ENCODE data around the gene LYL1. TPM values are rescaled to one million over a fixed set of nuclear protein-coding genes. Genes with fewer than 3 reads are reported as not detected.

The LYL1 gene
- total RNA-seq, 3 donors from 2014 or later, result 1.7 to 7.6 (median 4.7) TPM

DNA sequence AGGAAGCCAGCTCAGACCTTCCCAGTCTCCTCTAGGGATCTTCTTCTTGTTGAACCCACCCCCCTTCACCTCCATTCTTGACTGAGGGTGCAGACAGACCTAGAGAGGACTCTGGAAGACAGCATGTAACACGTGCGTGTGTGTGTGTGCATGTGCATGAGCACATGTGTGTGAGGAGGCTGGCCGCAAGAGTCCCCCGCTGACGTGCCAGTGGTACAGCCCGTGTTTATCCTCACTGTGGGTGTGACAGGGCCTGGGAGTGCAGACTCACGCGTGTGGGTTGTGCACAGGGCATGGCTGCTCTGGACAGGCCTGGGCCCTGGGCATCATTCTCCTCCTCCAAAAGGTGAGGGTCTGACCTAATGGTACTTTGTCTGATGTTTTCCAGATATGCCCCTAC is 26.3 kb downstream of the LYL1 start:
- DNase-seq (no peak), ATAC-seq (no peak)
- Histone ChIP-seq H3K9me3 (no peaks in the 10 kb centered on the region), H3K4me3 (no peak overlapping the region), H3K4me1 (ENCODE audit: low read depth) (peaks cover 34% of the 10 kb centered on the region), H3K36me3 (ENCODE audit: low read depth) (no peaks in the 10 kb centered on the region)
- TF ChIP-seq, protein P1, sequence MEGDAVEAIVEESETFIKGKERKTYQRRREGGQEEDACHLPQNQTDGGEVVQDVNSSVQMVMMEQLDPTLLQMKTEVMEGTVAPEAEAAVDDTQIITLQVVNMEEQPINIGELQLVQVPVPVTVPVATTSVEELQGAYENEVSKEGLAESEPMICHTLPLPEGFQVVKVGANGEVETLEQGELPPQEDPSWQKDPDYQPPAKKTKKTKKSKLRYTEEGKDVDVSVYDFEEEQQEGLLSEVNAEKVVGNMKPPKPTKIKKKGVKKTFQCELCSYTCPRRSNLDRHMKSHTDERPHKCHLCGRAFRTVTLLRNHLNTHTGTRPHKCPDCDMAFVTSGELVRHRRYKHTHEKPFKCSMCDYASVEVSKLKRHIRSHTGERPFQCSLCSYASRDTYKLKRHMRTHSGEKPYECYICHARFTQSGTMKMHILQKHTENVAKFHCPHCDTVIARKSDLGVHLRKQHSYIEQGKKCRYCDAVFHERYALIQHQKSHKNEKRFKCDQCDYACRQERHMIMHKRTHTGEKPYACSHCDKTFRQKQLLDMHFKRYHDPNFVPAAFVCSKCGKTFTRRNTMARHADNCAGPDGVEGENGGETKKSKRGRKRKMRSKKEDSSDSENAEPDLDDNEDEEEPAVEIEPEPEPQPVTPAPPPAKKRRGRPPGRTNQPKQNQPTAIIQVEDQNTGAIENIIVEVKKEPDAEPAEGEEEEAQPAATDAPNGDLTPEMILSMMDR (IDR thresholded peaks at IDR 0.05), result no peak
- intact Hi-C loops (cut with DNase I, micrococcal nuclease), result no loop called here

- ATAC-seq, result no peak
- DNase-seq, result no peak
- Histone ChIP-seq H3K36me3 (ENCODE audit: low read depth) (no peaks in the 10 kb centered on the region), H3K4me3 (no peak overlapping the region), H3K9me3 (no peaks in the 10 kb centered on the region), H3K4me1 (ENCODE audit: low read depth) (peaks cover 25% of the 10 kb centered on the region)
- intact Hi-C loops (cut with DNase I, micrococcal nuclease), result no loop called here
- TF ChIP-seq, protein P1 (IDR thresholded peaks at IDR 0.05), result no peak
These were observed 28.3 kb downstream of the LYL1 start for GRCh38 chr19:13074378-13074777.

DNA sequence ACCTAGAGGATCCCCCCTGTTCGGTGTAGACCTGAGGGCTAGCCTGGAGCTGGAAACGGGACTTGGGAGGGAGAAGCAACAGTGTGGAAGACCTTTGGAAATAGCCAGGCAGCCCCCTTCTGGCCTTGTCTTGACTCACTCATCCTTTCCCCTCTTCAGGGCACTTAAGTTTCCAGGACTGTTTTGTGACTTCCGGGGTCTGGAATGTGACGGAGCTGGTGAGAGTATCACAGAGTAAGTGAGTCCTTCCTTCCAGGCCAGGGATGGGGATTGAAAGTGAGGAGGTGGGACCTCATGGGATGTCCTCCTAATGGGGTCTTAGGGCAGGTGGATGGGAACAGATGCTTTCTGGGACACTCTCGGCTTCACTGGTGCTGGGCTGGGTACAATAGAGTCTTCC is 29.4 kb downstream of the LYL1 start:
- DNase-seq (no peak), ATAC-seq (no peak)
- intact Hi-C loops (cut with DNase I, micrococcal nuclease), result no loop called here
- TF ChIP-seq, protein P1 (IDR thresholded peaks at IDR 0.05), result no peak
- H3K36me3 ChIP-seq (ENCODE audit: low read depth), result no peaks in the 10 kb centered on the region
- no peaks in the 10 kb centered on the region for H3K9me3 ChIP-seq
- no peak overlapping the region for H3K4me3 ChIP-seq
- peaks cover 14% of the 10 kb centered on the region for H3K4me1 ChIP-seq (ENCODE audit: low read depth)

DNA sequence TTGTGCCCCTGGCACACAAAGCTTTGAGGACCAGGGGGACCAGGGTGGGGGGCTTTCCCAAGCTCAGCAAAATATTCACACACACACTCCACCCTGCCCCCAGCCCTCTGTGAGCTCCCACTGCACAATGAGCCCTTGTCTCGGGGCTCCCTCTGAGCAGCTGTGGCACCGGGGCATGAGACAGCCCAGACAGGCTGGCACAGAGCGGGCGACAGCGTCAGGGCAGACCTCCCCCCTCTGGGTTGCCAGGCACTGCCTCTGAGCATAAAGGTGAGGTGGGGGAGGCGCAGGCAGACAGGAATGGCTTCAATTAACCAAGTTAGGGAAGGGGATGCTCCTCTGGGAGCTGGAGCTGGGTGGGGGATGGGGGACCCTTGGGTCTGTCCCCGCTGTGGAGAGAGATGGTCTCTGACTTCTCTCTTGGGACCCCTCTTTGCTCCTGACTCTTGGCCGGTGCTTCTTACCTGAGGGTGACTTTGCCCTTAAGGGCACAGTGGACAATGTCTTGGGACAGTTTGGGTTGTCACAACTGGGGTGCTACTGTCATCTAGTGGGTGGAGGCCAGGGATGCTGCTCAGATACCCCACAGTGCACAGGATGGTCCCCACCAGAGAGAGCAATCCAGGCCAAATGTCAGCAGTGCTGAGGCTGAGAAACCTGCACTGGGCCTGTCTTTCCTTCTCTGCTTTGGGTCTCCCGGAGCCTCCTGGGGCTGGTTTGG is 30.3 kb downstream of the LYL1 start:
- no peak for ATAC-seq
- intact Hi-C loops (cut with DNase I, micrococcal nuclease), result no loop called here
- peaks cover 16% of the 10 kb centered on the region for H3K4me1 ChIP-seq (ENCODE audit: low read depth)

DNA sequence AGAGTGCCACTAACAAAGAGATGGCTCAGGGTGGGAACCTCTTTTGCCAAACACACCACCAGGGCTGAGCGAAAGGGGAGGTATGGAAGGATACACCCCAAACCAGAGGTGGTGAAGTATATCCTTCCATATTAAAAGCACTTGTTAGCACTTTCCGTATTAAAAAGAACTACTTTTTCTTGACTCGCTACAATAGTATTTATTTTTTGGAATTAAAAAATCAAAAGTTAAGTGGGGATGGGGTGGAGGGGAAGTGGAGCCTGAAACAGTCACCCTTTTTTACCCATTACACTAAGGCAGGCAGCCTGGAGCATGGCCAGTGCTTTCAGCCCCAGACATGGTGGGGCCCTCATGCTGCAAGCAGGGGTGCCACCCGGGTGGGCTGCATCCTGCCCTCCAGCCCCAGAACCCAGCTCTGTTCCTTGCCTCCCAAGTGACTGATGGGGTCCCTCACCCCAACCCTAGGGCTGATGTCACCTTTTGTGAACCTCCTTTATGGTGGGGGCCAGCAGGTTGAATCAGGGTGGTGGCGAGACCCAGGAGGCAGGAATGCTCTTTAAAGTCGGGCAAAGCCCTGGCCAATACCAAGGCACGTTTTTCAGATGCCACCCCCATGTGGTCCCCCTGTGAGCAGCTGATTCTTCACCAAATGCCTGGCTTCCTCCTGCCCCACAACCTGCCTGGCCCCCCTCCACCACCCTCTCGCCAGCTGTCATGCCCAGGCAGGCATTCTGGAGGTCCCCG is 31.0 kb downstream of the LYL1 start:
- TF ChIP-seq, protein P1 (IDR thresholded peaks at IDR 0.05), result no peak
- Histone ChIP-seq H3K36me3 (ENCODE audit: low read depth) (no peaks in the 10 kb centered on the region), H3K9me3 (no peaks in the 10 kb centered on the region), H3K4me1 (ENCODE audit: low read depth) (peaks cover 14% of the 10 kb centered on the region), H3K4me3 (no peak overlapping the region)
- no peak for DNase-seq
- intact Hi-C loops (cut with DNase I, micrococcal nuclease), result no loop called here
- no peak for ATAC-seq

More for the DNA sequence above, 30.3 kb downstream of the LYL1 start:
- TF ChIP-seq, protein P1 (IDR thresholded peaks at IDR 0.05), result no peak
- DNase-seq, result no peak
- Histone ChIP-seq H3K36me3 (ENCODE audit: low read depth) (no peaks in the 10 kb centered on the region), H3K9me3 (no peaks in the 10 kb centered on the region), H3K4me3 (no peak overlapping the region)
